Endothelial cell of umbilical vein (primary cell): ENCODE results near the gene HAPLN1.

ENCODE experiments used
- FOS ChIP-seq: IDR thresholded peaks from 2 replicates; pipeline ENCODE4 v1.6.1; 2011; ENCODE audit warnings: mild to moderate bottlenecking, low read length, moderate library complexity, borderline replicate concordance; ENCODE audit not compliant: insufficient read depth
- JUN ChIP-seq: IDR thresholded peaks from 2 replicates; pipeline ENCODE4 v1.6.1; 2011; ENCODE audit warnings: borderline replicate concordance, low read depth; ENCODE audit not compliant: insufficient read length, insufficient read depth
- POLR2A ChIP-seq: IDR thresholded peaks from 2 replicates; pipeline ENCODE4 v1.6.1; 2012; ENCODE audit warnings: low read depth, mild to moderate bottlenecking, control low read depth, low read length
- POLR2AphosphoS5 ChIP-seq: IDR thresholded peaks from 2 replicates; pipeline ENCODE4 v1.6.1; 2012; ENCODE audit warnings: low read depth, mild to moderate bottlenecking, control low read depth, low read length, moderate library complexity; ENCODE audit not compliant: insufficient read depth
- TF ChIP-seq, protein P1 (sequence below), 2 donors: IDR thresholded peaks; 1 replicate in 1 of 2; 2 replicates in 1 of 2; pipeline ENCODE4 v1.5.1; 2011; ENCODE audit warnings: low read length in 2 of 2, mild to moderate bottlenecking in 2 of 2, moderate library complexity in 2 of 2, control low read depth in 1 of 2, inconsistent platforms in 1 of 2, low read depth in 1 of 2; ENCODE audit not compliant: insufficient read depth in 1 of 2; ENCODE audit errors: extremely low read depth in 1 of 2

- TF ChIP-seq, protein P1, sequence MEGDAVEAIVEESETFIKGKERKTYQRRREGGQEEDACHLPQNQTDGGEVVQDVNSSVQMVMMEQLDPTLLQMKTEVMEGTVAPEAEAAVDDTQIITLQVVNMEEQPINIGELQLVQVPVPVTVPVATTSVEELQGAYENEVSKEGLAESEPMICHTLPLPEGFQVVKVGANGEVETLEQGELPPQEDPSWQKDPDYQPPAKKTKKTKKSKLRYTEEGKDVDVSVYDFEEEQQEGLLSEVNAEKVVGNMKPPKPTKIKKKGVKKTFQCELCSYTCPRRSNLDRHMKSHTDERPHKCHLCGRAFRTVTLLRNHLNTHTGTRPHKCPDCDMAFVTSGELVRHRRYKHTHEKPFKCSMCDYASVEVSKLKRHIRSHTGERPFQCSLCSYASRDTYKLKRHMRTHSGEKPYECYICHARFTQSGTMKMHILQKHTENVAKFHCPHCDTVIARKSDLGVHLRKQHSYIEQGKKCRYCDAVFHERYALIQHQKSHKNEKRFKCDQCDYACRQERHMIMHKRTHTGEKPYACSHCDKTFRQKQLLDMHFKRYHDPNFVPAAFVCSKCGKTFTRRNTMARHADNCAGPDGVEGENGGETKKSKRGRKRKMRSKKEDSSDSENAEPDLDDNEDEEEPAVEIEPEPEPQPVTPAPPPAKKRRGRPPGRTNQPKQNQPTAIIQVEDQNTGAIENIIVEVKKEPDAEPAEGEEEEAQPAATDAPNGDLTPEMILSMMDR (IDR thresholded peaks at IDR 0.05; ENCODE audit: extremely low read depth in 1 of 2, insufficient read depth in 1 of 2, low read depth in 1 of 2, low read length in 2 of 2): no peak
- TF ChIP-seq POLR2A: no peak
- no peak for TF ChIP-seq POLR2AphosphoS5
- no peak for TF ChIP-seq JUN
- TF ChIP-seq FOS: no peak
These were observed 5.8 kb downstream of the HAPLN1 start for GRCh38 chr5:83714810-83715209.
